HL-60 (cell line): Measurements from ENCODE around the gene ASCC1.

Experiments used
- CTCF ChIP-seq: IDR thresholded peaks from one replicate; pipeline ENCODE4 v1.5.1; 2011; ENCODE audit warnings: low read length, control low read depth, inconsistent platforms; ENCODE audit not compliant: insufficient read depth
- POLR2AphosphoS5 ChIP-seq: IDR thresholded peaks from 2 replicates; pipeline ENCODE4 v1.6.1; 2012; ENCODE audit warnings: low read depth
- SPI1 ChIP-seq: IDR thresholded peaks from 2 replicates; pipeline ENCODE4 v1.6.1; 2012; ENCODE audit warnings: low read depth, mild to moderate bottlenecking, borderline replicate concordance

- no peak for TF ChIP-seq CTCF
- no peak for TF ChIP-seq POLR2AphosphoS5
- no peak for TF ChIP-seq SPI1
Measured at GRCh38 chr10:72259491-72260238, 43.6 kb upstream of the ASCC1 start.
